Measurements from ENCODE around the gene DYNC2LI1. TPM values are rescaled to one million over a fixed set of nuclear protein-coding genes. Genes with fewer than 3 reads are reported as not detected.

DYNC2LI1 gene
- total RNA-seq, 4 donors from 2014 or later, result 27.0 to 83.8 (median 62.4) TPM

DNA sequence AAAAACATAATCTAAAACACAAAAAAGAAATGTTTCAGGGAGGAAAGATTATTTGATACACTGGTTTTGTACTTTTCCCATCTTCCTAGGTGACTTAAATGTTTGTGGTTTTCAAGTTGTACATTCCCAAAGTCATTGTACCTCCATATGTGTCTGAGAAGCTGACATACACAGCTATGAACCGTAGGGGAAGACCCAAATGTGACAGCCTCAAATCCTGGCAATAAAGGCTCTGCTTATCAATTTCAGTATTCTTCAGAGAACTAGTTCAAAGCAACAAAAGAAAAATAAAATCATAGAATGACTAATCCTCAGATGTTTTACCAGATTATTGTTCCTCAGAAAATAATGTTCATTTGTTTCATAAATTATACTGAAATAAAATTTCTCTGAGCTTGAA, 2.5 kb downstream of the DYNC2LI1 start:
- Histone ChIP-seq H3K4me1 (no peaks in the 10 kb centered on the region), H3K36me3 (no peaks in the 10 kb centered on the region), H3K27me3 (no peaks in the 10 kb centered on the region), H3K27ac (no peak overlapping the region), H3K4me3 (no peak overlapping the region), H3K9me3 (no peaks in the 10 kb centered on the region)
- intact Hi-C loops (cut with DNase I; ENCODE audit: low total_unique reads), result no loop called here
- DNase-seq, result no peak
- TF ChIP-seq, protein P1, sequence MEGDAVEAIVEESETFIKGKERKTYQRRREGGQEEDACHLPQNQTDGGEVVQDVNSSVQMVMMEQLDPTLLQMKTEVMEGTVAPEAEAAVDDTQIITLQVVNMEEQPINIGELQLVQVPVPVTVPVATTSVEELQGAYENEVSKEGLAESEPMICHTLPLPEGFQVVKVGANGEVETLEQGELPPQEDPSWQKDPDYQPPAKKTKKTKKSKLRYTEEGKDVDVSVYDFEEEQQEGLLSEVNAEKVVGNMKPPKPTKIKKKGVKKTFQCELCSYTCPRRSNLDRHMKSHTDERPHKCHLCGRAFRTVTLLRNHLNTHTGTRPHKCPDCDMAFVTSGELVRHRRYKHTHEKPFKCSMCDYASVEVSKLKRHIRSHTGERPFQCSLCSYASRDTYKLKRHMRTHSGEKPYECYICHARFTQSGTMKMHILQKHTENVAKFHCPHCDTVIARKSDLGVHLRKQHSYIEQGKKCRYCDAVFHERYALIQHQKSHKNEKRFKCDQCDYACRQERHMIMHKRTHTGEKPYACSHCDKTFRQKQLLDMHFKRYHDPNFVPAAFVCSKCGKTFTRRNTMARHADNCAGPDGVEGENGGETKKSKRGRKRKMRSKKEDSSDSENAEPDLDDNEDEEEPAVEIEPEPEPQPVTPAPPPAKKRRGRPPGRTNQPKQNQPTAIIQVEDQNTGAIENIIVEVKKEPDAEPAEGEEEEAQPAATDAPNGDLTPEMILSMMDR (IDR thresholded peaks at IDR 0.05), result no peak
- TF ChIP-seq POLR2A (IDR thresholded peaks at IDR 0.05), result no peak

DNA sequence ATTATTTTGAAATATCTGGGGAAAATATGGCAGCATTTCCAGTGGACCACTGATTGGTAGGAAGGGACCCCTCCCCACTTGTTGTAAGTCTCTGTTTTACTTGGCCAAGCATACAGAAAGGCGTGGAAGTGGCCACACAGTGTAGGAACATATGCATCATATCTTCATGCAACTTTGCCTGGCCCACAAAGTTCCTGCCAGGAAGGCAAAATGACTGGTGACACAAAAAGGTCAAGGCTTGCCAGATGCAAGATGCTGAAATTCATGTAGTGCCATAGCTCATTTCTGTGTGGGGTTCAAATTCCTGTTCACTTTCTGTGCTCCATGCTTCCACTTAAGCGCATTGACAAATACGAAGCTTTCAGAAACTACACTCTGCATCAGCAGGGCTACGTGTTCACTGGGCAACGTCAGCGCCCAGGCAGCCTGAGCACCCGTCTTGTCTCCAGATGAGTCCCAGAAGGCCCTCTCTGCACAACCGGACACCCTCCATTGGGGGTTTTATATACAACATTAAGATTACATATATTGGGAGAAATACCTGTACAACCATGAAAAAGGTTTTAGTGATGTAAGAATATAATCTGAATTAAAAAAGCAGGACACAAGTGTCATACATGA, 3.6 kb downstream of the DYNC2LI1 start:
- H3K4me1 ChIP-seq, result no peaks in the 10 kb centered on the region
- no peaks in the 10 kb centered on the region for H3K27me3 ChIP-seq
- no peak overlapping the region for H3K4me3 ChIP-seq
- no peaks in the 10 kb centered on the region for H3K36me3 ChIP-seq
- no peak for DNase-seq
- no peaks in the 10 kb centered on the region for H3K9me3 ChIP-seq
- no peak for TF ChIP-seq POLR2A (IDR thresholded peaks at IDR 0.05)
- TF ChIP-seq, protein P1 (IDR thresholded peaks at IDR 0.05), result no peak
- no peak overlapping the region for H3K27ac ChIP-seq
- intact Hi-C loops (cut with DNase I; ENCODE audit: low total_unique reads), result no loop called here

DNA sequence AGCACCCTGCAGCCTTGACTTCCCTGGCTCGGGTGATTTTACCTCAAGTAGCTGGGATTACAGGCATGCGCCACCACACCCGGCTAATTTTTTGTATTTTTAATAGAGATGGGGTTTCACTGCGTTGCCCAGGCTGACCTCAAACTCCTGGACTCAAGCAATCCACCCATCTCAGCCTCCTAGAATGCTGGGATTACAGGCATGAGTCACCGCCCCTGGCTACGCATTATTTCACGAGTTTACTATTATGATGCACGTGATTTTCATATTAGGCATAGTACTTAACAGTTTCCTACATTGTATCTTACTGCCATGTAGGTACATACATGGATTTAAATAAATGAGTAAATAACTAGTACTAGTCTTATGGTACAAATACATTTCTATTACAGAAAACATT, 4.4 kb downstream of the DYNC2LI1 start:
- no peaks in the 10 kb centered on the region for H3K27me3 ChIP-seq
- TF ChIP-seq, protein P1 (IDR thresholded peaks at IDR 0.05), result no peak
- no peak for TF ChIP-seq POLR2A (IDR thresholded peaks at IDR 0.05)
- intact Hi-C loops (cut with DNase I; ENCODE audit: low total_unique reads), result no loop called here
- H3K9me3 ChIP-seq, result no peaks in the 10 kb centered on the region
- no peak overlapping the region for H3K27ac ChIP-seq
- no peak overlapping the region for H3K4me3 ChIP-seq
- no peaks in the 10 kb centered on the region for H3K36me3 ChIP-seq
- DNase-seq, result no peak
- H3K4me1 ChIP-seq, result no peaks in the 10 kb centered on the region

DNA sequence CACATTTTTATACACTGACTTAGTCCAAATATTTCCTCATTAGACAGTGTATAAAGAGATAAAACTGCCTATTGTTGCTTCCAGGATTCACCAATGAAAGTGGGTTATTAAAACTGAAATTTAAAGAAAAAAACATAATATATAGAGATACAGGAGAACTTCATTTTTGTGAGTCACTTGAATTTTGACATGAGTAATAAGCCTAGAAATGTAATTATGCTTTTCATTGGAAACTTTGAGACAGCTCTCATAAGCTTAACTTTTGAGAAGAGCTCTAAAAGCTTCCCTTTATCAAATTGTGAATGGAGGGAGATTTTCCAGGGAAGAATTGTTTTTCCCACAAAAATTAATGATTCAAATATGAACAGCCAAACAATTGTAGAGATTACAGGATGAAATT, 14.1 kb downstream of the DYNC2LI1 start:
- TF ChIP-seq POLR2A (IDR thresholded peaks at IDR 0.05), result no peak
- TF ChIP-seq, protein P1 (IDR thresholded peaks at IDR 0.05), result no peak
- Histone ChIP-seq H3K27me3 (no peaks in the 10 kb centered on the region), H3K4me3 (no peak overlapping the region), H3K9me3 (no peaks in the 10 kb centered on the region), H3K4me1 (peaks cover 0 to 8% of the 10 kb centered on the region in 2 donors), H3K36me3 (no peaks in the 10 kb centered on the region), H3K27ac (peak overlapping the region; percentile 72 to 79)
- DNase-seq, result no peak
- intact Hi-C loops (cut with DNase I; ENCODE audit: low total_unique reads), result no loop called here

DNA sequence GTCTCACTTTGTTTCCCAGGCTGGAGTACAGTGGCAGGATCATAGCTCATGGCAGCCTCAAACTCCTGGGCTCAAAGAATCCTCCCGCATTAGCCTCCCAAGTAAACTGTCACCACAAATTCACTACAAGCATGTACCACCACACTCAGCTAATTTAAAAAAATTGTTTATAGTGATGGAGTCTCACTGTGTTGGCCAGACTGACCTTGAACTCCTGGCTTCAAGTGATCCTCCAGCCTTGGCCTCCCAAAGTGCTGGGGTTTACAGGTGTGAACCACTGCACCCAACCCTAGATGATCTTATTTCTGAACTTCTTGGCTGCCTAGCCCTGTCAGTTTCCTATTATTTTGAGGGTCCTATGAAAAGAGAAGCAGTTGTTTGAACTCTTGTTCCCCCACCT, 14.8 kb downstream of the DYNC2LI1 start:
- Histone ChIP-seq H3K36me3 (no peaks in the 10 kb centered on the region), H3K4me1 (peaks cover 0 to 8% of the 10 kb centered on the region in 2 donors), H3K9me3 (no peaks in the 10 kb centered on the region), H3K4me3 (no peak overlapping the region), H3K27me3 (no peaks in the 10 kb centered on the region), H3K27ac (peak overlapping the region; percentile 72 to 79)
- TF ChIP-seq, protein P1 (IDR thresholded peaks at IDR 0.05), result no peak
- TF ChIP-seq POLR2A (IDR thresholded peaks at IDR 0.05), result no peak
- intact Hi-C loops (cut with DNase I; ENCODE audit: low total_unique reads), result no loop called here
- DNase-seq, result no peak
